Fibroblast of skin of back (primary cell): Measurements from ENCODE around the gene LRRC63.
A peak's percentile ranks its signal among the peaks of the same experiment; 100 is the strongest.
"Not testable (repeated sequence)": the region's sequence is repeated elsewhere in the genome, so short reads cannot be mapped to it uniquely, and the experiment has no call there.

Source experiments
- DNase-seq: peaks from one replicate; pipeline ENCODE4 v3.0.0-alpha.2; 2013

The LRRC63 gene

DNA sequence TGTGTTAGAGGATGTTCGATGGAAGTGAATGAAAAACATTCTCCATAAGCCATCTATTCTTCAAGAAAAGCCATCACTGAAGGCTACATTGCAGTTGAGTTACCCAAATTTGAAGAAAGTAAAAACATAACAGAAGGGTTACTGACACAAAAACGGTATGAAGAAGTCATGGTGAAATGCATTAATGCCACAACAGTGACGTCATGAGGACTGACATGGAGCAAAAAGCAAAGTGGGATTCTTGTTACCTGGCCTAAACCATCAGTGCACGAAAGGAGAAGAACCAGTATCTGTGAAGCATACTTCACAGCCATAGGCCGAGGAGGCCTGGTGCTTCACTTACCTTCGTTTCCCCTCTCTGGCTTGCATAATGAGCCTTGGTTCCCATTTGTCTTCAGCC is 58.7 kb downstream of the LRRC63 start:
- no peak for DNase-seq

DNA sequence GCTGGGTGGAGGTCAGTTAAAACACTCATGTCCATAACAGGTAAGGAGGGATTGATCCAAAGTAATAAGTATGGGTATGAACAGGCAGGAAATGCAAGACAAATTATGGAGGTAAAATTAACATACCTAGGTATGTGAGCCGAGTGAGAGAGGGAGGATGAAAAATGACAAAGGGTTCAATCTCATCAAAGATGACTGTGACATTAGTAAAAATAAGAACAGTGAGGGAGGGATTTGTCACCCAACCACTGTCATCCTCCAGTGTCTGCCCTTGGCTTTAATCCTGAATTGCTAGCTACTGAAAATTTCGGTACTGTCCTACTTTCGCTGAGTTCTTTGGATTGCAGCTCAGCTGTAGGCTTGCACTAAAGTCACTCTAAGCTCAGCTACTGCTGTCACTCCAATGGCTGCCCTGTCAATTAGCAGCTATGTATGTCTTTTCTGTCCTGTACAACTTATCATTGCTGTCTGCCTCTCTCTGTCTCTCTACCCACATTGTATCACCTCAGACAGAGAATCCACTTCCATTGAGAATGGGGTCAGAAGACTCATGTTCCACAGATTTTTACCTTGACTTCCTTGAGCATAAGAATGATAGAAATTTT is 62.5 kb downstream of the LRRC63 start:
- no peak for DNase-seq

DNA sequence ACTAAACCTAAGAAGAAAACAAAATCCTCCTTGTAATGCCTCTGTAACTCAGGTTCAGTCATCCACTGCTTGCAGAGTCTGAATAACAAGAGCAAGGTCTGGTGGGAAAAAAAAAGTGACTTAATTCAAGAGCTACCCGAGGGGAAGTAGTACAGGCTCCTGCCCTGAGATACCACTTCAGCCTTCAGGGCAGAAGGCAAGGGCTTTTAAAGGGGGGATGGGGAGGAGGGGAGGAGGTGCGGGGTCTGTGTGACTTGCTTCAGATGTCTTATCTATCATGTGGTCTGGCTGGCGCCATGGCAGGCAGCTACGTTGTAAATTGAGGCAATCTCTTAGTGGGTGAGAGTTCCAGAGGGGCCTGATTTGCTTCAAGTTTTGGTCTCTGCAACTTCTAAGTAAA is 66.7 kb downstream of the LRRC63 start:
- DNase-seq, result no peak

DNA sequence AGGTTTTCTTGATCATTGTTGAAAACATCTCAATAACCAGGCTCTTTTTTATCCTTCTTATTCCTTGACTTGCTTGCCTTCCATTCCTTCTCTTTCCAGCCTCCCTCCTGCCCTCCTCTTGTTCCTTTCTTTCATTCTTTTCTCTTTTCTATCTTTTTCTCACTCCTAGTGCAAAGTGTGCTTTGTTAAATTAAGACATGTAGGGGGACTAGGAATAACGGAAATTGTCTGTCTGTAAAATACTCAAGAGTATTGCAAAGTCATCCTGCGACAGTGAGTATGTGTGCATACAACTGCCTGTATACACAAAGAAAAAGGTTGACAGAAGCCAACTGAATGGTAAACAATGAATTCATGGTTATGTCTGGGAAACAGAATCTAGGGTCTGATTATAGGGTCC is 70.1 kb downstream of the LRRC63 start:
- no peak for DNase-seq

DNA sequence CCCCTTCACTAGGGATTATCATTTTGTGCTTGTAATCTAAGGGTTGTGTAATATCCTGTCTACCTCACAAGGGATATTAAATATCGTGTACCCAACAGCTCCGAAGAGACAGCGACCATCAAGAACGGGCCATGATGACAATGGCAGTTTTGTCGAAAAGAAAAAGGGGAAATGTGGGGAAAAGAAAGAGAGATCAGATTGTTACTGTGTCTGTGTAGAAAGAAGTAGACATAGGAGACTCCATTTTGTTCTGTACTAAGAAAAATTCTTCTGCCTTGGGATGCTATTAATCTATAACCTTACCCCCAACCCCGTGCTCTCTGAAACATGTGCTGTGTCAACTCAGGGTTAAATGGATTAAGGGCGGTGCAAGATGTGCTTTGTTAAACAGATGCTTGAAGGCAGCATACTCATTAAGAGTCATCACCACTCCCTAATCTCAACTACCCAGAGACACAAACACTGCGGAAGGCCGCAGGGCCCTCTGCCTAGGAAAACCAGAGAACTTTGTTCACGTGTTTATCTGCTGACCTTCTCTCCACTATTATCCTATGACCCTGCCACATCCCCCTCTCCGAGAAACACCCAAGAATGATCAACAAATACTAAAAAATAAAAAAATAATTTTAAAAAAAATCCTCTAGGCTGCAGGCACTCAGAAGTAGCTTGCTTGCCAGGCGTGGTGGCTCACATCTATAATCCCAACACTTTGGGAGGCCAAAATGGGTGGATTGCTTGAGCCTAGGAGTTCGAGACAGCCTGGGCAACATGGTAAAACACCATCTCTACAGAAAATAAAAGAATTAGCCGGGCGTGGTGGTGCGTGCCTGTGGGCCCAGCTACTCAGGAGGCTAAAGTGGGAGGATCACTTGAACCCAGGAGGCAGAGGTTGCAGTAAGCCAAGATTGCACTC is 72.4 kb downstream of the LRRC63 start:
- DNase-seq, result not testable (repeated sequence)

DNA sequence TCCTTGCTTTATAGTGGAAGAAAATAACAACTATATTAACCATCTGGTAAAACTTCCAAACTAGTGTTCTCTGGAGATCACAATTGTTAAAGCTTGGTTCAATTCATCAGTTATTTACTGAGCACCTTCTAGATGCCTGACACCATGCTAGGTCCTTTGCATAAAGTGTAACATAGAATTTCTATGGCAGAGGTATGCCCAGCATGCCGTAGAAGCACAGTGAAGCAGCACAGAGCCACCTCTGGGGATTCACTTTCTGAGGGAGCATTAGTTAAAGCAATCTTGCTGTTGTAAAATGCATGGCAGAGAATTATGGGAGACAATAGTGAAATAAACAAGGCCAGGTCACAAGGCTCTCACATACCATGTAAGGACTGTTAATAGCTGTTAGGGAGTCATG is 75.2 kb downstream of the LRRC63 start:
- no peak for DNase-seq

DNA sequence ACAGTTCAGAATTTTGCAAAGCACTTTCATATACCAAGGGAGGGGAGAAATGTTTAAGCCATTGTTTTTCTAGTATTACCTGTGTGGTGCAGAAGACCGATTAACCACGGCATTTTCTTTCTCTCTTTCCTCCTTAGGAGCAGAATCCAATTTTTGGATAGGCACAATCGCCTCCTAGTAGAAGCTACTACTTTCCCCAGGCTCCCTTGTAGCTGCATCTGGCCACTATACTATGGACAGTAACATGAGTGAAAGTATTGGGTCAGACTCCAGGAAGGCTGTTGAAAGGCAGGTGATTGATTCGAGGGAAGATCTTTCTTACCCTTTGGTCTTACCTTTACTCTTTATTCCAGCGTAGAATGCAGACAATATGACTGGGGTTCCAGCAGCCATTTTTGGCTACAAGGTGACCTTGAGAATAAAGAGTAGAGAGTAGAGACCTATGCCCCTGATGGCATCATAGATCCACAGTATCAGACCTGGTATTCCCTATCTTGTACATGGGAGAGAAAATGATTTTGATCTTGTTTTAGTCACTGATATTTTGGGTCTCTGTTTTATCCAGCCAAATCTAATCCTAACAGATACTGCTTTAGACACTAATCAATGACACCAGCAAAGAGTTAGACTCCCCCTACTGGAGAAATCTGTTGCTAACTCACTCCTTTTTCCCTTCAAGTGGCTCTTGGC is 77.0 kb downstream of the LRRC63 start:
- peak; percentile 50 for DNase-seq

DNA sequence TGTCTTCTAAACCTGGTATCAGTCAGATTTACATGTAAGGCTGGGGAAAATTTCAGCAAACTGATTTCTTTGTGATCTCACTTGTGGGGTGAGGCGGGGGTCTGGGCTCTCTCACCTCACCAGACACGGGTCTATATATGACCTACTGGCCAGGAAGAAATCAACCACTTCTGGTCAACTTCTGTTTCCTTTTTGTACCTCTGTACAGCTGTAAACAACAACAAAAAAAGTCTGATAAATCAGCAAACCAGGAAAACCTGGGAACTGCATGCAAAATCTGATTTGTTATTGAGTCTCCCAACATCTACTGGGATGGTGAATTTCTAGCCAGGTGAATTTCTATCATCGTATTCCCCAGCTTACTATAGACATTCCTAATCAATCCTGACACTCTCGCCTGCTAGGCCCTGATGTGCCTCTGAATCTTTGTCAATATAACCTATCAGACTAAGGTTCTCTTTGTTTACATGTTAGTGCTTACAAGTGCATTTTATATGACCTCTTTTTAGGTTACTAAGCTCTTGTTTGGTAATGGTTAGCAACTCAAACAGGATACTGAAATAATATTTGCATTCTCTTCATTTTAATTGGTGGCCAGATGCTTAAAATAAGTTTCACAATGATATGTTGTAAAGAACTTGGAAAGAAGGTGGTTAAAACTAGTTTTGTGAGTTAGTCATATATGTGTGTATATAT is 77.7 kb downstream of the LRRC63 start:
- DNase-seq, result no peak

DNA sequence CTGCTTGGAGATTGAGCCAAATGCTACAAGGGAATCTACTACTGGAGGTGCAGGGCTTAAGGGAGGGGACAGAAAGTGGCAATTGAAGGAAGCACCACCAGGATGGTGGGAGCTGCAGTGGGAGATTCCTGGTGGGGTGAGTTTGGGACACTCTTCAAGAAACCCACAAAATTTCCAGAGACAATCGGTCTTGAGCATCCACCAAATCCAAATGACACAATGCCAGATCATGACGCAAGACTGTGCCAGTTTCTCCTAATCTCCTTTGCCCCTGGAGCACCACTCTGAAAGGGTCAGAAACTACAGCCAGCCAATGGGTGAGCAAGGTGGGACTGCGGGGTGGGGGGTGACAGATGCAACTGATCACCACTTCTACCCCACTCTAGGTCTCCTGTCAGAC is 78.7 kb downstream of the LRRC63 start:
- no peak for DNase-seq

DNA sequence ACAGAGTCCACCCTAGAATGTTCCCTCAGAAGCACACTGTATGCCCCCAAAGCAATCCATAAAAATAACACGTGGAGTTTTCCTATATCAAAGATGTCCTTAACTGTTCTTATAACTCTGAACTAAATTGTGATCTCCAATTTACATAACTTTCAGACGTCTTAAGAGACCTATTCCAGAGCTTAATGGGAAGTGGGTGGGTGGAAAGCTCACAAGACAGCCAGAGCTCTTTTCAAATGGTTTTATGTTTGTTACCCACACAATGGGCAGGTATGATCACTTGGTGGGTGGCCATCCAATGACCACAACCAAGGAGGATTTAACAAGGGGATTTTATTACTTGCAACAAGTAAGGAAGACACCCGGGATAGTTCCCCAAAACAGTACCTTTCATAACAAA is 81.7 kb downstream of the LRRC63 start:
- no peak for DNase-seq

DNA sequence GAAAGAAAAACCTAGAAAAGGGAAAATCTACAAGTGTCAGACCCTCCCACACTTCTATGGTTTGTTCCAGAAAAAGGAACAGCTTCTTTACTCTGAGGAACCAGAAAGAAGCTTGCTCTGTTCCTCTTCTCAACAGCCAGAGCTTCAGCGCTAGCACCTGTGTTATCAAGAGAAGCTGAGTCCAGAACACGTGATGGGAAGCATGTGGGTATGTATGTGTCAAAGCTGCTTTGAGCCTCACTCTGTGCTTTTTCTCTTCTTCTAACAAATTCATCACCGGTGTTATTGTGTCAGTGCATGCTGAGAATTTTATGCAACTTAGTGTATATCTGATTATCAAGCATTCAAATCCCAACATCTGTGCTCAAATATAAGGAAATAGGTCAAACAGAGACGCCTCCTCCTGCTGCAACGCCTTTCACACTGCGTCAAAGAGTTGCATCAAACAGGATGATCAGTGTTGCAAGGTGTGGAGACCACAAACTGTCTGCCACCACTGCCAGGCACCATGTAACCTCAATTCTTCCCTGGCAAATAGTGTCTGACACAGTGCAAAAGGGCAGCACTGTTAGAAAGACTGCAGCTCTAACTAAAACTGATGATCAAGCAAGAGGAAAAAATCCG is 83.9 kb downstream of the LRRC63 start:
- DNase-seq, result no peak

DNA sequence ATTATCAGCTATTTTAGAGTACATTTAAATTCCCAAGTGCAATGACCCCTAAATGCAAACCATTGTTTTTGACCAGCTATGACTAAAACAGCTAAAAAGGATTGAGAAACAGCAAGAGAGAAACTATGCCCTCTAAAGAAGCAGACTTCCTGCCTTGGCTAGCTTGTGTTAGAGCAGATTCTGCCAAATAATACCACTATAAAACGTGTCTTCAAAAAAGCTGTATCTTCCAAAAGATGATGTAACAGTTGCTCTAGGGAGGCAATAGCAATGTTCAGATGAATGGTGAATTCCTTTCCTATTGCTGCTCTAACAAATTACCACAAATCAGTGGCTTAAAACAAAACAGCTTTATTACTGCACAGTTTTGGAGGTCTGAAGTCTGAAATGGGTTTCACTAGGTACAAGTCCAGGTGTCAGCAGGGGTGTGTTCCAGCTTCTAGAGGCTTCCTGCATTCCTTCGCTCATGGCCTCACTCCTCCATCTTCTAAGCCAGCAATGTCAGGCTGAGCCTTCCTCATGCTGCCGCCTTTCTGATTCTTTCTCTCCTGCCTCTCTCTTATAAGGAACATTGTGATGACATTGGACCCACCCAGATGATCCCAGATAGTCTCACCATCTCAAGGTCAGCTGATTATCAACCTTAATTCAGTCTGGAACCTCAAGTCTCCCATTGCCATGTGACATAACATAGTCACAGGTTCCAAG is 84.5 kb downstream of the LRRC63 start:
- peak; percentile 95 for DNase-seq

DNA sequence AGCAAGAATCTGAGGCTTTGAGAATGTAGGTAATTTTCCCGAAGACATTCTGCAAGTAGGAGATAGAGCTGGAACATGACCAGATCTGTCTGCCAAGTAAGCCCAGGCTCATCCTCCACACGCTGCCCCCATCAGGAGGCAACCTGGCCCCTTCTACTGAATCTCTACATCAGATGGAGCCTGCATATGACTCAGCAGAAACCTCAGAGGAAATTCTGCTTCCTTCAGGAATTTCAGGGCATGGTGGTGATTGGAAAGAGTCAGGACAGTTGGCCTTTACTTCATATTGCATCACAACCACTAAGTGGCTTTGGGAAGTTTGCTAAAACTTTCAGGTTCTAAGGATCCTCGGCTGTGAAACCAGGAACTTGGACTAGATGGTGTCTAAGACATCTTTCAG is 85.2 kb downstream of the LRRC63 start:
- DNase-seq, result peak; percentile 93

DNA sequence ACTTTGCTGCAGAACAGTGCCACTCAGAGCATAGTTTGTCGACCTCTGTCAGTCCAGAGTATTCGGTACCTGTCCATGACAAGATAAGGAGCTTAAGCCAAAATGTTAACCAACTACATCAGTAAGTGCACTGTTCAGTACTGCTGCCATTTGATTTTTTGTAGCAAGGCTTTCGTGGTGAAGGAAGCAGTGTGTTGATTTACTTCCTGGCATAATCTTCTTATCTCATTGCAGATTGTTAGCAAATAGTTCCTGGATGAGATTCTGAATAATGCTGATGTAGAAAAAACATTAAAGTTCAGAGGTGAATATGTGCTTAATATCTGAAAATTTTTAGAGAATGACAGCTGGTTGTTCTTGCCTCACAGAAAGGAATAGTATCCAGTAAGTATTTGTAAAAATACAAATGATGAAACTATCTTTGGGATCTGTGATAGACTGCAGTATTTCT is 85.7 kb downstream of the LRRC63 start:
- peak; percentile 57 for DNase-seq

DNA sequence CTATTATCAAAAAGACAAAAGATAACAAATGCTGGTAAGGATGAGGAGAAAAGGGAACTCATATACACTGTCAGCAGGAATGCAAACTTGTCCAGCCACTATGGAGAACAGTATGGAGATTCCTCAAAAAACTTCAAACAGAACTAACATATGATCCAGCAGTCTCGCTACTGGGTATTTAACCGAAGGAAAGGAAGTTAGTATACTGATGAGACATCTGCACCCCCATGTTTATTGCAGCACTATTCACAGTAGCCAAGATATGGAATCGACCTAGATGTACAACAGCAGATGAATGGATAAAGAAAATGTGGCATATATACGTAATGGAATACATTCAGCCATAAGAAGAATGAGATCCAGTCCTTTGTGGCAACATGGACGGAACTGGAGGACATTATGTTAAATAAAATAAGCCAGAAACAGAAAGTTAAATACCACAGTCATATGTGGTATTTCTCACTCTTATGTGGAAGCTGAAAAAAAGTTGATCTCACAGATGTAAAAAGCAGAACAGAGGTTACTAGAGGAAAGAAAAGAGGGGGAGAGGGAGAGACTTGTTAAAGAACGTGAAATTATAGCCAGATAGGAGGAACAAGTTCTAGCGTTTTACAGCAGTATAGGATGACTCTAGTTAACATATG is 92.1 kb downstream of the LRRC63 start:
- DNase-seq, result no peak

DNA sequence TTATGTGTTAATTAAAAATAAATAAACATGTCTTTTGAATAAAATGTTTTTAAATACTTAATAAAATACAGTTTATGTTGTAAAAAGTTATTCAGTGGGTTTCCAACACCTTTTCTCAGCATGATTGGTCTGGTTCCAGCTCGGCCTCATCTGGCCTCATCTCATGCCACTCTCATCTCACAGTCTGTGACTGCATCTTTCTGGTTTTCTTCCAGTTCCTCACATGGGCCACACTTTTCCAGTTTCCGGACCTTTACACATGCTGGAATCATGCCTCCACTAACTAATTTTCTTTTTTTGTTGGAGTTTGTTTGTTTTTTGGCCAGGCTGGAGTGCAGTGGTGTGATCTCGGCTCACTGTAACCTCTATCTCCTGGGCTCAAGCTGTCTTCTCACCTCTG is 92.8 kb downstream of the LRRC63 start:
- no peak for DNase-seq

DNA sequence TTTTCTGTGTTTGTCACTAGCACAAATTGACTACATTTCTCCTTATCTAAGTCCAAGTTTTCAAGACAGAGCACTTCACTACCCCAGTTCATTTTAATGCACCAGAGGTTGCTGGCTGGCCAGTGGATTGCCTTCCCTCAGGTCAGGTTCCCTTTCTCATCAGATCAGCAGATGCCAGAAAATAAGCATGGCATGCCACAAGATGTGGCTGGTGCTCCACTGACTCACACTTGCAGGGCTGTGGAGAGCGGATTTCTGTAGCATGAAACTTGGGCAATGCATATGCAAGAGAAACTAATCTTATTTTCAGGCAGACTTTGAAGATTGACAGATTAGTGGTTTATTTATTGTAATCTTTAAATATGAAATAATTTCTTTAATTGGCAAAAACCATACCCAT is 95.8 kb downstream of the LRRC63 start:
- DNase-seq, result no peak

DNA sequence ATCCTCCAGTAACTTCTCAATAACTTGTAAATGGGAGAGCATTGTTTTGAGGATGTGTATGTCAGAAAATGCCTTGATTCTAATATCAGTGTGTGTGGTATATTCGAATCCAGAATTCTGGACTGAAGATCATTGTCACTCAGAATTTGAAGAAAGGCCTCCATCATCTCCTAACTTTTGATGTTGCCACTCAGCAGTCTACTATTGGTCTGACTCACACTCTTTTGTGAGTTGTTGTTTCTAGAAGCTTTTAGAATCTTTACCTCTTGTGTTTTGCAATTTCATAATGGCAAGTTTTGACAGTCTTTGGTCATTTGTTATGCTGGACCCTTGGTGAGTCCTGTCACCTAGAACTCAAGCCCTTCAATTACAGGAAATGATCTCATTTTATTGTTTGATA is 98.3 kb downstream of the LRRC63 start:
- no peak for DNase-seq

DNA sequence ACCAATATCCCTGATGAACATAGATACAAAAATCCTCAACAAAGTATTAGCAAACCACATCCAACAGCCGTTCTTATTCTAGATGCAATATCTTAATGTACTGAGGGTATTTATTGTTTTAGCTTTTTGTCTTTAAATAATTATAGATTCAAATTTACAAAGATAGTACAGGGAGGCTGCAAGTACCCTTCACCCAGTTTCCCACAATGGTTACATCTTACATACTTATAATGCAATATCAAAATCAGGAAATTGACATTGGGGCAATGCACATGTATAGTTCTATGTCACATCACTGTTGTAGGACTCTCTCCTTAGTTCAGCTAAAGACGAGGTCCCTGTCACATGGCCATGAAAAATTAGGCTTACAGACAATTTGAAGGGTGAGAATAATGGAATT is 99.5 kb downstream of the LRRC63 start:
- no peak for DNase-seq

DNA sequence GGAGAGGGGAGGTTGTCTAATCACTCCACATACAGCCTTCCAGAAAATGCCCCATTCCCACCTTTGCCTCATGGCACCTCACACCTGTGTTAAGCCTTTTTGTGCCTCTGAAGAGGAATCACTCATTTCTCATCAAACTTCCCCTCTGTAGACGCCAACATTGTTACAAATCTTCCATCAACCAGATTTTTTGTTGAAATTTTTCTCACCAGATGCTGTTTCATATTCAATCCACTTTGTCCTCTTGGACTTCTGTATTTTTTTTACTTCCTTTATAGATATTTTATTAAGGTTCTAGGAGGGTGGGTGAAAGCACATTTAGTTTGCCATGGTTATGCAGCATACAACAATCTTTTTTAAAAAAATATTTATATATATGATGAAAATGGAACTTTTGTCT is 101.3 kb downstream of the LRRC63 start:
- DNase-seq, result no peak
